Measurements from ENCODE around the gene CENPM. TPM values are rescaled to one million over a fixed set of nuclear protein-coding genes. Genes with fewer than 3 reads are reported as not detected.
A peak's percentile ranks its signal among the peaks of the same experiment; 100 is the strongest.

The CENPM gene
- total RNA-seq, 1 donor from 2014 or later = 1.3 TPM

DNA sequence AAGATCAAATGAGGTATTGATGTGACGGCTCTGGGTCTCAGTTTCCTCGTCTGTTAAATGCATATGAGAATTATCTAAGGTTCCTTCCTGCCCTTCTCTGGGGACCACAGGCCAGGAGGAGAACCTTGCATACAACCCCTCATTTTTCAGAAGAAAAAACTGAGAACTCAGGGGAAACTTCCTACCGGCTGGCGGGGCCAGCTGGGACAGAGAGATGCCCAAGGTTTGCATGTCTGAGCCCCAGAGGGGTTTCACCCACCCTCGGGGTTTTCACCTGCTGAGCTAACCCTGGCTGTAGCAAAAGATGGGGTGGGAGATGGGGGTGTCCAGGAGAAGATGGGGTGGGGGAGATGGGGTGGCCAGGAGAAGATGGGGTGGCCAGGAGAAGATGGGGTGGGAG, 24.6 kb downstream of the CENPM start:
- DNase-seq (no peak), ATAC-seq (no peak)
- H3K4me1 ChIP-seq = peaks cover 26% of the 10 kb centered on the region
- no peaks in the 10 kb centered on the region for H3K36me3 ChIP-seq
- TF ChIP-seq CTCF (IDR thresholded peaks at IDR 0.05) = no peak
- H3K27me3 ChIP-seq = peaks cover 32% of the 10 kb centered on the region
- no peaks in the 10 kb centered on the region for H3K9me3 ChIP-seq
- no peak overlapping the region for H3K4me3 ChIP-seq
- intact Hi-C loops (cut with DNase I) = no loop called here
- H3K27ac ChIP-seq = no peak overlapping the region

DNA sequence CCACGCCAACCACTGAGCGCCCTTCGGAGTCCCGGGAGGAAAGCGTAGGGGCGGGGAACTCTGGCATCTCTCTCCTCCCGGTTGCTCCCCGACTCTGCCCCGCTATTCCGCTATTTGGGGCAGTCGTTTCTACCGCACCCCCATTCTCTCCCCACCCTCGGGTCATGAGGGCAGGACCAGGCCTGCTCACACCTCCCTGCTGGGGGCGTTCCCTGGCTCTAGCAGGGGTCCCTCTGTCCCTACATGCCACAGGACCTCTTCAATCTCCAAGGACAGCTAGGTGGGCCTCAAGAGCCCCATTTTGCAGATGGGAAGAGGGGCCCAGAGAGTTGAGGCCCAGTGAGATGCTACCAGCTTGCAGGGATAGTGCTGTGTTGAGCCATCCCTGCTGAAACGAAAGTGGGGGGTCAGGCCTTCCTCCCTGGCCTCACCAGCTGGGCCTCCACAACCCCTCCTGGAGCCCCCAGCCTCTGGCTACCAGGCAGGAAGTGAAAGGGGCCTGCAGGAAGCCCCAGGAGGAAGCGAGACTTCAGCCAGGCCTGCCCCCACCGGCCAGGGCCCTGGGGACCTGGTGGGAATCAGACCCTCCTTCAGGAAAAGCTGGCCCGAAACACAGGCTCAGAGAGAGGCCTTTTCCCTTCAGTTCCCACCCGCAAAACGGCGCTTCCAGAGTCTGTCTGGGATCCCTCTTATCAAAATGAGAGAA, 26.5 kb downstream of the CENPM start:
- Histone ChIP-seq H3K9me3 (no peaks in the 10 kb centered on the region), H3K36me3 (no peaks in the 10 kb centered on the region), H3K4me3 (peak overlapping the region; percentile 52), H3K4me1 (peaks cover 22% of the 10 kb centered on the region), H3K27ac (no peak overlapping the region), H3K27me3 (peaks cover 32% of the 10 kb centered on the region)
- TF ChIP-seq CTCF (IDR thresholded peaks at IDR 0.05) = no peak
- intact Hi-C loops (cut with DNase I) = no loop called here
- ATAC-seq = no peak
- DNase-seq = no peak

GRCh38 chr22:41919357-41920224, 27.4 kb downstream of the CENPM start:
- H3K9me3 ChIP-seq = no peaks in the 10 kb centered on the region
- H3K27ac ChIP-seq = no peak overlapping the region
- peaks cover 34% of the 10 kb centered on the region for H3K27me3 ChIP-seq
- peak; percentile 76 for ATAC-seq
- H3K4me1 ChIP-seq = peaks cover 22% of the 10 kb centered on the region
- intact Hi-C loops (cut with DNase I) = no loop called here
- H3K36me3 ChIP-seq = no peaks in the 10 kb centered on the region
- peak; percentile 83 for DNase-seq
- no peak for TF ChIP-seq CTCF (IDR thresholded peaks at IDR 0.05)
- peak overlapping the region; percentile 52 for H3K4me3 ChIP-seq

GRCh38 chr22:41917903-41918791, 28.8 kb downstream of the CENPM start:
- no peak overlapping the region for H3K27ac ChIP-seq
- H3K4me3 ChIP-seq = no peak overlapping the region
- H3K27me3 ChIP-seq = peaks cover 44% of the 10 kb centered on the region
- H3K9me3 ChIP-seq = no peaks in the 10 kb centered on the region
- H3K36me3 ChIP-seq = no peaks in the 10 kb centered on the region
- DNase-seq = no peak
- no peak for TF ChIP-seq CTCF (IDR thresholded peaks at IDR 0.05)
- H3K4me1 ChIP-seq = peaks cover 22% of the 10 kb centered on the region
- peak; percentile 20 for ATAC-seq
- intact Hi-C loops (cut with DNase I) = no loop called here

GRCh38 chr22:41917375-41917902, 29.5 kb downstream of the CENPM start:
- ATAC-seq (no peak), DNase-seq (no peak)
- H3K27me3 ChIP-seq = peaks cover 52% of the 10 kb centered on the region
- no peak overlapping the region for H3K27ac ChIP-seq
- H3K4me1 ChIP-seq = peaks cover 22% of the 10 kb centered on the region
- TF ChIP-seq CTCF (IDR thresholded peaks at IDR 0.05) = no peak
- intact Hi-C loops (cut with DNase I) = no loop called here
- no peaks in the 10 kb centered on the region for H3K9me3 ChIP-seq
- no peak overlapping the region for H3K4me3 ChIP-seq
- no peaks in the 10 kb centered on the region for H3K36me3 ChIP-seq

Measured in upper lobe of right lung (tissue), 1 donor.